ENCODE measurements around the gene BGN.
A peak's percentile ranks its signal among the peaks of the same experiment; 100 is the strongest.

Gene BGN

DNA sequence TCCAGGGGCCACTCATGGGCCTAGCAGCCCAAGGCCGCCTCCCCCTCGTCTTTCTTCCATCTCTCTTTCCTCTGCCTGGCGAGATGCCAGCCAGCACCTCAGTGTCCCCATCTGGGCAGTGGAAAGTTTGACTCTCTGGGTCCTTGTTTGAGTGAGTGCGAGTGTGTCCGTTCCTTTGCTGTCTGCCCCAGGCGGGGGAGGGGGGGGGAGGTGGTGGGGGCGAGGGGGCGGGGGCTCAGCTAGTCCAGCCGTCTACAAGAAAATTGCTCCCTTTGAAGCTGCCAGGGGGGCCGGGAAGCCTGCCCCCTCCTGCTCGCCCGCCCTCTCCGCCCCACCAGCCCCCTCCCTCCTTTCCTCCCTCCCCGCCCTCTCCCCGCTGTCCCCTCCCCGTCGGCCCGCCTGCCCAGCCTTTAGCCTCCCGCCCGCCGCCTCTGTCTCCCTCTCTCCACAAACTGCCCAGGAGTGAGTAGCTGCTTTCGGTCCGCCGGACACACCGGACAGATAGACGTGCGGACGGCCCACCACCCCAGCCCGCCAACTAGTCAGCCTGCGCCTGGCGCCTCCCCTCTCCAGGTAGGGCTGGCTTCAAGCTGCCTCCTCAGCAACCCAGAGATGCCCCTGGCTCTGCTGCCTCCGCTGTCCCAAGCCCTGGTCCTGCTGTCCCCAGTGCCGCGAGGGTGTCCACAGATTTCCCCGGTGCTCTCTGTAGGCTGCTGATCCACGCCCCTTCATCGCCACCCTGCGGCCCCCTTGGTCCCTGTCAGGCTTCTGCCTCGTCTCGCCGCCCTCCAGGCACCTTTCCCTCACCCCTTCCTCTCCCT lies at the start of gene BGN:
Gene BGN (plus strand): TSS at position 440 of the 821 bp plus-strand sequence. CDS start 9,652 bp downstream, outside the sequence.
- peak; percentile 28 for DNase-seq

DNA sequence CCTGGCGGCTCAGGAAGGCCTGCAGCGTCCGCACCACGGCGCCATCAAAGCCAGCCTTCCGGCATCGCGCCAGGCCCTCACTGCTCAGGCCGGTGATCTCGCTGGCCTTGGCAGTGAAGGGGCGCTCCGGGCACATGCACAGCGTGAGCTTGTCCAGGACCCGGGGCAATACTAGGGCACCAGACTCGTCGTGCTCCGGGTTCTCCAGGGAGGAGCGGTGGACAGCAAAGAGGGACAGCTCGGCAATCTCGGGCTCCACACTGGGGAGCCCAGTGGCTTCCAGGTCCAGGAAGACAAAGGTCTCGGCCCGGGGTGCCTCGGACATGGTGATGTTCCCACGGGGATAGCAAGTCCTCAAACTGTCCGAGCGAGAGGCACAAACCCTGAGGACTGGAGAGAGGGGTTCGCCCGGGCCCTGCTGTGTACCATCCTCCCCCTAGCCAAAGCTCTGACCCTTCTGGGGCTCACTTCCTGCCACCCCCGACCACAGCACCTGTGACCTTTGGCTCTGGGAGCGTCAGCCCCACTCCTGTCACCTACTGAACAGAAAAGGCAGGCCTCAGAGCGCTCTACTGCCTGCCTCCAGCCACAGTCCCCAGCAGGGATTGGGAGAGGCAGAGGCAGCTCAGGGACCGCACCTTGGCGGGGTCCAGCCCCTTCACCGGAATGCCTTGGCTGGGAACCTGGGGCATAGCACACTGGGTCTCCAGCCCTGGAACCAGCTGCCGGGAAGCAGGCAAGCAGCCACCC lies 49.5 kb upstream of the BGN start:
- no peak for DNase-seq

DNA sequence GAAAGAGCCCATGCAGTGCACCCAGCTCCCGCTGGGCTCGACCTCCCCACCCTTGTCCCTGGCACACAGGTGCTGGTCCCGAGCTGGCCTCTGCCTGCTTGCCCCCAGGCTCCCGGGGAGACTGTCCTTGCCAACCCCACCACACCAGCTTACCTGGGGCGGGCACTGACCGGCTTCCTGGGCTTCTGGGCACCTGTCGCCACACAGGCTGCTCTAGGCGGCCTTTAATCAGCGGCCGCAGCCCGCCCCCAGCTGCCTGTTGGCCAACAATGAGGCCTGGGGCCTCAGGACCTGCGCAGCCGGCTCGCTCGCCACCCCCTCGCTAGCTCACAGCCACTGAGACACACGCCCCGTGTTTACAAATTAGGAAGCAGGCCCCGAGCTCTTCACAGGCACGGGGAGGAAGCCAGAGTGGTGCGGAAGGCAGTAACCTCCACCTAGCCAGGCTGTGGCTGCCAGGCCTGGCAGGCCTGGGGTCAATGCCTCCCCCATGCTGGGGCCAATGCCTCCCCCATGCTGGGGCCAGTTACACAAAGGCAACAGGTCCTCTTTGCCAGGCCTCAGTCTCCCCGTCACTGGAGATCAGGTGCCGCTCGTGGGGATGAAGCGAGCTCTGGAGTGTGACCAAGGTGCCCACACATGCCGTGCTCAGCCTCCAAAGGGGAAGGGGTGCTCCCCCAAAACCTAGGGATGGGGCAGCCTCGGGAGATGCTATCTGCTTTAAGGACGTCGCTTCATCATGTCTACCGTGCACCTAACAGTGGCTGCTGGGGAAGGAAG lies 48.7 kb upstream of the BGN start, which contains the start of gene TREX2:
Gene TREX2 (minus strand): TSS at position 201 of the 780 bp plus-strand sequence. CDS start 626 bp downstream, outside the sequence.
- DNase-seq = no peak

DNA sequence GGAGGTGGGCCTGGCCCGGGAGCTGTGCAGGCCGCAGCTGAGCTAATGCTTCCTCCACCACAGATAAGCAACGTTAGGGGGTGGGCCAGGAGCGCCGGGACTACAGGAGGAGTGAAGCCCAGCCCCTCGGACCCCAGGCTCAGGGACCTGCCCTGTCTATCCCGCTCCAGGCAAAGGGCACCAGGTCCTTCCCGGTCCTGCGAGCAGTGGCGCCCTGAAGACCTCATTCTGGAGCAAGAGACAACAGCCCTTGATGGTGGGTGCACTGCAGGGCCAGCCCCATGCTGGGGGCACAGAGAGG lies 48.2 kb upstream of the BGN start:
- DNase-seq = no peak

DNA sequence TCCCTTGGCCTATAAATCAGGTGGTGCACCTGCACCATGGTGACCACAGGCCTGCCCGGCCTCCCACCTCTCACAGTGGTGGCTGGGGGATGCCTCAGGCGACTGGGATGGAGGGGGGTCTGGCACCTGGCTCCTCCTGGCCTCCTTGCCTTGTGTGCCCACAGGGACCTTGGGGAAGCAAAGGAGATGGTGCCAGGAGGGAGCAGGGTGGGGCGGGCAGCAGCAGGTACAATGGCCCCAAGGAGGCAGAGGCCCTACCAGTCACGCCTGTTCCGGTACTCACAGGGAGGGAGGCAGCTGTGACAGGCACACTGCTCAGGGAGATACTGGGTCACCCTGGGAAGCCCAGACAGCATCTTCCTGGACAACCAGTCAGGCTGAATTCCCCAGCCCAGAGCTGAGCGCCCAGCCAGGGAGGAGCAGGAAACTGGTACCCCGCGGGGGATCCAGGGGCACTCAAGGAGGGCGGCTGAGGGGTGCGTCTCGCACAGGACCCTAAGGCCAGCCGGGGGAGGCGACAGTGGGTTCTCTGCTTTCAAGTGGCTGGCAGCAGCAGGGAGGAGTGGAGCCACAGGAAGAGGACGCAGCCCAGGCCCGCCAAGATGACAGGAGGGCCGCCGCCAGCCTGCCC lies 47.7 kb upstream of the BGN start:
- no peak for DNase-seq

DNA sequence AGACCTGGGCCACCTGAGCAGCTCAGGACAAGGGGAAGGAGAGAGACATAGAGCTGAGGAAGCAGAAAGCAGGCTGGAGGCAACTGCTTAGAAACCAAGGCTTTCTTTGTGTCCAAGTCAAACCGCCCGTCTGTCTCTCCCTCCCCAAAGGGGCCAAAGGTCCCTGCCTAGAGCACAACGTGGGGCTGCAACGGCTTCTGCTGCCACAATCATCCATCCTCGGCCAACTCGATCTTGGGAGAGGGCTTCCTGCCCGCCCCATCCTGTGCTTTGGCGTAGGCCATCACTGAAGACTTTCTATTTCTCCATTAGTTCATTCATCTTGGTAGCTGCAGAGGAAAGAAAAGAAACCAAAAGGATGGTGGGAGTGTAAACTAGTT lies 47.2 kb upstream of the BGN start:
- no peak for DNase-seq

DNA sequence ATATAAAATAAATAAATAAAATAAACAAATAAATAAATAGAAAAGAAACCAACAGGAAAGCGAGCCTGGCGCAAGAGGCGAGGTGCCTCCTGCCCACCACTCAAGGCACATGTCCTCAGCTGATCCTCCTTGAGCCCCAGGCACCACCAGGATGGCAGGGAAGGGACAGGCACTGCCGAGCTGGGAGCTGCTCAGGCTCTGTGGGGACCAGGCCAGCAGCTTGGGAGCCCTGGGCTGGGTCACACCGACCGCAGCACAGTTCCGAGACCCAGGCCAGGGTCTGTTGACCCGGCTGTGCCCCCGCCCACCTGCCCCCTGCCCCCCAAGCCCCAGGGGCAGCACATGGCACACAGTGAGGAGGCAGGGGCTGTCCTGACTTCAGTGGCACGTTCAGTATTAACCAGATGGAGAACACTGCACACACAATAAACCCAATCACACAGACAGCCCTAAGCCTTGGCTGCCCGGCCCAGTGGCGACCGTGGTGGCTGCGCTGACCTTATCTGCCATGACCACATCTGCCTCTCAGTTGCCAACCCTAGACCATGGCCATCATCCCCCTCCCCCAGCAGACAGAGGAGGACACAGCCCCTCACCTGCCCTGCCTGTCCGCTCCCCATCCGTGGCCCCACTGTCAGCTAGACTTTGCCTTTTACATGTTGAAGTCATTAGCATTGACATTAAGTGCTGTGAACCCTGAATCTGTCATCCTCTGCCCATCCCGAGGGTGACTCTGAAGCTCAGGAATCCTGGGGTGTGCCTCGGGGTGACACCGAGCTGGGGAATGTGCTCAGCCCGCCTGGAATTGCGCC lies 46.0 kb upstream of the BGN start:
- no peak for DNase-seq

DNA sequence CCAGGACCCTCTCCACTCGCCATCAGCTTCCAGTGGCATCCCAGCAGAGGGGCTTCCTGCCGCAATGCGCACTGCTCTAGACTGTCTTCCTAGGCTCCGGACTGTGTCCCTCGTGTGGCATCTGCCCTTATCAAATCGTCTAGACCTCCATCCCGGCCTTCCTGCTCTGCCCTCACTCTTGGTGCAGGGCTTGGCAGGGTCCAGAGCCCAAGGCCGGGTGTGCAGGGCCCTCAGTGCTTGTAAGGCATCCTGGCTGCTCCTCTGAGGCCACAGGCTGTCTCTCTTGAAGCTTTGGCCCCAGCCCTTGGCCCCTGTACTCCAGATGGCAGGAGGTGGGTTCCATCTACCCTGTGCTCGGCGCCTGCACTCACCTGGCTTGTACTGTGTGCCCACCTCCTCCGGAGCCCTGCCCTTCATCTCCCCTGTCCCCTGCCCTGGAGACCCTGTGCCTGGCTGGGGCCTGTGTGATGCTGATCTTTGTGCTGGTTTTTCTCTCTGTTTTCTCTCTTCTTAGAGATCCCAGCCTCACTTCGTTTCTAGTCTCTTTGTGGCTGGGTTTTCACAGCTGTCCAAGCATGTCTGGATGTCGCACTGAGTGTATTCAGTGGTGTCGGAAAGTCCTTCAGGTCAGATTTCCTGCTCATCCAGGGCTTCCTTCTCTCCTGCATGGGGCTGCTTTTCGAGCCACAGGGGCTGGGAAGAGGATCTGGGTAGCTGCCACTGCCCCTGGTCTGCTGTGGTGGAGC lies 45.2 kb upstream of the BGN start:
- no peak for DNase-seq

DNA sequence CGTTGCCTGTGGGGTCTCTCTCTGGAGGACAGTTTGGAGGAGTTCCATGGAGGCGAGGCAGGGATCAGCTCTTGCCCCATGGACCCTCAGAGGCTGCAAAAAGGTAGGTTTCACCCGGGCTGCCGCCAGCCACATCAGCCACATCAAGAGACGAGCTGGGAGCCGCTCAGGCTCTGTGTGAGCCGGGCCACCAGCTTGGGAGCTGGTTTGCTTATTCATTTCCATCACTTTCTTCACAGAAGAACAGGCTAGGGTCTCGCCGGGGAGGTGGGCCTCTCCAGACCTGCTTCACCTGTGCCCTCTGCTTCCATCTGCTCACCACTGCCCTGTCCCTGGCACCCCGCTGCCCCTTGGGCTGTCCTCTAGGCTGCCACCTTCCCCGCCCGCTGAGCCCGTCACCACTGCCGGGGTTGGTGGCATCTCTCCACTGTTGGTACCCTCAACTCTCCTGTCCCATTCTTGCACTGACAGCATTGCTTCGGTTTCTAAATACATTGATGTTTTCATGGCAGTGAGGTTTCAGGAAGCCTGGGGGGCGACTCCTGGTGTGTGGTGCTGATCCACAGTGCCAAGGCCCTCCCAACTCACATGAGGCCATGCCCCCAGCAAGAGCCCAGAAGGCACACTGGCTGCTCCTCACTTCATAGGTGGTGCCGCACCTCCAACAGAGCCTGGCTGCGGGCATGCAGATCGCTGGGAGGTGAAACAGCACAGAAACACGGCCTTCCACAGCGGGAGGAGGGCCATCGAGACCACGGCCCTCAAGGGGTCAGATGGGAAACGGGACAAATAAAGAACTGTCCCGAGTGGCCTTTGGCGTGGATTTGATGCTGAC lies 44.4 kb upstream of the BGN start:
- no peak for DNase-seq

DNA sequence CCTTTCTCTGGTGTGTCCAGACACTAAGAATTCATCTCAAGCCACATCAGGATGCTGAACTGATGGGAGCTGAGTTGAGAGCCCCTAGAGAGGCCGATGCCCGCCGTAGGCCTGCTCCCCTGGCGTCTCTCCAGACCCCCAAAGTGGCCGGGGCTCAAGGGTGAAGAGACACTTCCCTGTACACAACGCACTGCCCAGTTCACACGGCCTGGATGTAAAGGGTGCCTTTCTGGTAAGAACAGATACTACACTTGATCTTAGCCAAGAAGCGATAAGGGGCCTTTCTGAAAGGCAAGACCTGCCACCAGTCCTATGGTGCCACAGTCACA lies 43.9 kb upstream of the BGN start:
- DNase-seq = no peak

DNA sequence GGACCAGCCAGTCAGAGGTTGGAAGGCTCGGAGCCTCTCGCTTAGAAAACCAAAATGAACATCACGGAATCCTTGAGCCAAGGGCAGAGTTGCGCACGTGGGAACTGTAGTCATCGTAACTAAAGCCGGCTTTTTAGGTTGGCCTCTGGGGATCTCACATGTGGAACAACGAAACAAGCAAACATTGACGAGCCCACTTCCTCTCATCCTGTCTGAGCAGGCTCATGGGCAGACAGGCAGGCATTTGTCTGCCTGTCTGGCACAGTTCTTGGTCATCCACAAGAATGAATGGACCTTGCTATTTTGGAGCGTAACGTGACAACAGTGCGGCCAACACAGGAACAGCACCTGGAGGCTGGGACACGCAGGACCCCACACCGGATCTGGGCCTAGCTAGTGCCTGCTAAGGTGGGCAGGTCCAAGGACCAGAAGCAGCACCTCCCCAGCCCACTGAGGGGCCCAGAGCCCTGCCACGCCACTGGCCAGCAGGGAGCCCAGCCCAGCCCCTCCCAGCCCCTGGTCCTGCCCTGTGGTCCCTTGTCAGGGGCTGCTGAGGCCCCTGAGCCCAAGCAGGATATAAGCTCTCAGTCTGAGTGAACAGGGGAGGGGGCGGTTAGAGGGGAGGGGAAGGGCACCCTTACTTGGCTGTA lies 39.8 kb upstream of the BGN start:
- DNase-seq = no peak

DNA sequence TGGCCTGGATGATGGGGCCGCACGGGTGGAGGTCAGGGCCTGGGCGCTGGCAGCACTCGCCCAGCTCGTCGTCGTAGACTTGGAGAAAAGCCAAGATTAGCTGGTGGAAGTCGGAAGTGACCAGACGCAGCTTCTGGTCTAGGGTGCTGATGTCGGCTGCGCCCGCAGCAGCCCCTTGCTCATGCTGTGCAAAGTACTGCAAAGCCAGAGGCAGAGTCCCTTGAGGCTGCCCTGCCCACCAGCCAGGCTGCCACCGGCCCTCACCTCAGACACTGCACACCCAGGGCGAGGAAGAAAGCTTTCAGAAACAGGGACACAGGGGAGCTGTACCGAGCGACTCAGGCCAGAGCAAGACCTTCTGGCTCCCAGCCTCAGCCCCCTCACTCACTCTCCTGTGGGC lies 39.2 kb upstream of the BGN start:
- no peak for DNase-seq

DNA sequence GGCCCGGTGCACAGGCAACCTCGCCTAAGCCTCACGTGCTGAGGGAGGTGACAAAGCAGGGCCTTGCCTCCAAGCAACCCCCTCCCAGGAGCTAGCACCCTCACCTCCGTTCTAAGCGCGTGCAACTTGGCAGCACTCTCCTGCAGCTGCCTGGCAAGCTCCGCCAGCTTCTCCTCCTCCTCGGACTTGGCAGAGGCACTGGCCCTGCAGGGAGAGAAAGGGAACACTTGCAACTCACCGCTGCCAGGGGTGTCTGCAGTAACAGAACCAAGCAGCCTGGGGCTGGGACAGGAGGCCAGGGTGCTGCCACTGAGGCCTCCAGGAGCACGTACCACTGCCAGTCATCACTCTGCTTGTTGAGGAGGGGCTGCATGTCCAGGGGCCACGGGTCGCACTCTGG lies 38.6 kb upstream of the BGN start:
- no peak for DNase-seq

DNA sequence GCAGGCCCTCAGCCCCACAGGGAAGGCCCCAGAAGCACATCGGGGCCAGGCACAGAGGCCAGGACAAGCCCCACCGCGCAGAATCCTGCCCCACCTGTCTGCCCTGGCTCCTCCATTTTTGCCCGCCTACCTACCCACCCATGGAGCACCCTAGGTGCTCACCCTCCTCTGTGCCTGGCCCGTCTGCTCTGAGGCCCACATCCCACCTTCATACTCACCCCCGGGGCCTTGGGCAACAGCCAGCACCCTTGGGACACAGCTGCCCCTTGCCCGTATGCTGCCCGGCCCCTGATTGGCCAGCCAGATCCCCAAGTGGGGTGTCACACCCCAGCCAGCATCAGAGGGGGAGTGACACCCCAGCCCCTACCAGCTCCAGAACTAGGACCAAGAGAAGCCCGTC lies 38.1 kb upstream of the BGN start:
- DNase-seq = no peak

DNA sequence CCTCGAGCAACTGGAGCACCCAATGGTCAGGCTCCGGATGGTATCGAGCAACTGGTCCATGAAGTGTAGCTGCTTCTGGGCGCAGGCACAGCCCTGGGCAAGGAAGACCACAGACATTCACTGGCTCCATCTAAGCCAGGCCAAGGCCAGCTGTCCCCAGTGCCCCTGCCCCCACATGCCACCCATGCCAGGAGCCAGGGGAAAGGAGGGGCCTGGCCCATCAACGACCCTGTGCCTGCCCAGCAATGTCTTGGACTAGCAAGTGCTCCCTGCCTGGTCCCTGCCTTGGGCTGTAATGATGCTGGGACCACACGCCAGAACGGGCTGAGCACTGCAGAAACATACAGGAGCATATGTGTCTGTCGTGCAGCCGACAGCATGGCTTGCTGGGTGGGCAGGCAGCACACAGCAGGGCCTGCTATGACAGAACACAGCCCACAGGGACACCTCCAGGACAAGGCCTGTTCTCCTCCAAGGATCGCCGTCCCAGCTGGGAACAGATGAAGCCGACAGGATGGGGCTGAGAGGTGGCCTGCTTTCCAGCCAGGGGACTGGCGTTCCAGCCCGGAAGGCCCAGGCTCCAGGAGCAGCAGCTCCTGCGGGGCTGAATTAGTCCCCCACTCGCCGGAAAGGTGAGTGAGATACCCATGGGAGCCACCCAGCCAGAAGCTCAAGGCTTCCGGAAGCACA lies 37.5 kb upstream of the BGN start:
- DNase-seq = no peak

DNA sequence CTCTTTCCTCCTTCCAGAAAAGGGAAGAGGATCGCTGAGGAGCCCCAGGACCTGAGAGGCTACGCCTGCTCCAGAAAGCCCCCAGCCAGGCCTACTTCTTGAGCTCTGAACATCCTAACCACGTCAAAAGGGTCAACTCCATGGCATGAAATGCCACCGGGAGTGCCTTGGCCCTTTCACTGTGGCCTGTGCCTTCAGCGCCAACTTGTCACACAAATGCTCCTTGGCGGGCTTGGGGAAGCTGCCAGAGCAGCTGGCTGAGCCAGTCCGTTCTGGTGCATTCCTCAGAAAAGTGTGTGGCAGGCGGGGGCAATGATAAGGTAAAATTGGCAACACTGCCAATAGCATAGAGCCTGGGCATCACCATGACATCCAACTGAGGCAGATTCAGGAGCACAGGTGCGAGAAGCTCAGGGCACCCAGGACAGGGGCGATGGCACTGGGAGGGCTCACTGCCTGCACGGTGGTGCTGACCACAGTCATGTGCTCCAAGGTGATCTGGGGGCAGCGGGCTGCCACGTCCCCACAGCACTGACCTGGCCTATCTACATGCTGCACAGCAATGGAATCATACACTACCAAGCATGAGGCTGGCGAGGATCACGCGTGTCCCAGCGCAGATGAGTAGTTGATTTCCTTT lies 36.8 kb upstream of the BGN start:
- DNase-seq = no peak

DNA sequence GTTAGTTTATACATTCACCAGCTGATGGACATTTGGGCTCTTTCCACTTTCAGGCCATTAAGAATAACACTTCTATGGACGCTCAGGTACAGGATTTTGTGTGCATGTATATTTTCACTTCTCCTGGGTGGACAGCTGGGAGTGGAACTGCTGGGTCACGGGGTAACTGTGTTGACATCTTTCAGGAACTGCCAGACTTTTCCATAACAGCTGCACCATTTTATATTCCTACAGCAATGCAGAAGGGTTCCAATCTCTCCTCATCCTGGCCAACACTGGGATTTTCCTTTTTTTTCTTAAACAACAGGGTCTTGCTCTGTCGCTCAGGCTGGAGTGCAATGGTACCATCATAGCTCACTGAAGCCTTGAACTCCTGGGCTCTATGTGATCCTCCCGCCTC lies 36.3 kb upstream of the BGN start:
- no peak for DNase-seq

DNA sequence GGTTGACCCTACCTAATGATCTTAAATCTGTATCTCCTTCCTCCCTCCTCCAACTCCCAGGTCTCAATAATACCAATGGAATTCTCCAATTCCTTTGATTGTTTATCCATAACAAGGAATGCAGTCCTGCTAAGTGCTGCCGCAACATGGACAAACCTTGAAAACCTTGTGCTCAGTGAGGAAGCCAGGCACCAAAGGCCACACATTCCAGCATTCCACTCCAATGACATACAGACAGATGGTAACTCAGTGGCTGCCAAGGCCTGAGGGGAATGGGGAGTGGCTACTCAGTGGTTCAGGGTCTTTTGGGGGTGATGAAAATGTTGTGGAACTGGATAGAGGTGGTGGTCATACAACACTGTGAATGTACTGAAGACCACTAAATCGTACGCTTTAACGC lies 34.8 kb upstream of the BGN start:
- DNase-seq = no peak

DNA sequence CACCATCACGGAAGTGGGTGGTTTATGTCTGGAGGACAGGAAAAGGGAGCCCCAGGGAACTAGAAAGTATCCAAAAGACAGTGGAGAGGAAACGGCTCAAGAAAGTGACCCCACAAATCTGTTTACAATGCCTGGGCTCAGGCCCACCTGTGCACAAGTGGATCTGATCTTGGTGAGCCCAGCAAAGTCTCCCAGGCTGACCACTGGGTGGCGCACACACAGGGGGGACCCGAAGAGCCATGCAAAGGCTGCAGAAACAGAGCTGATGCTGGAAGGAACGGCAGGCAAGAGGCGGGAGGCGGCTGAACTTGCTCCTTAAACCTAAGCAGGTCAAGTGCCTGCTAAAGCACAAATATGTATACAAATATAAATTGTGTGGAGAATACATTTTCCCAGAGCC lies 34.0 kb upstream of the BGN start:
- DNase-seq = peak; percentile 65
